LNCAP (cell line): ENCODE measurements around the gene KRTAP5-10.

Experiments used
- TF ChIP-seq, protein P1 (sequence below): fragments of 450-650 bp; IDR thresholded peaks from 2 replicates; pipeline ENCODE4 v1.5.1; 2017; ENCODE audit warnings: mild to moderate bottlenecking

The KRTAP5-10 gene

DNA sequence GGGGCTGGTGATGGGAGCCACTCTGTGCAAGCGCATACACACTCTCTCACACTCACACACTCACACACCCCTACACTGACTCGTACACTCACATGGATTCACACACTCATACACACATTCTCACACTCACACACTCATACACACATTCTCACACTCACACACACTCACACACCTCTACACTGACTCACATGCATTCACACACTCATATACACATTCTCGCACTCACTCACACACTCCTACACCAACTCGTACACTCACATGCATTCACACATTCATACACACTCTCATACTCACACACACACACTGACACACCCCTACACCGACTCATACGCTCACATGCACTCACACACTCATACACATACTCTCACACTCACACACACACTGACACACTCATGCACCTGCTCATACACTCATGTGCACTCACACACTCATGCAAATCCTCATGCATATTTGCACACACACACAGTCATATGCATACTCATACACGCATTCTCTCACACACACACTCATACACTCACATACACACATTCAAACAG is 12.2 kb downstream of the KRTAP5-10 start:
- TF ChIP-seq, protein P1, sequence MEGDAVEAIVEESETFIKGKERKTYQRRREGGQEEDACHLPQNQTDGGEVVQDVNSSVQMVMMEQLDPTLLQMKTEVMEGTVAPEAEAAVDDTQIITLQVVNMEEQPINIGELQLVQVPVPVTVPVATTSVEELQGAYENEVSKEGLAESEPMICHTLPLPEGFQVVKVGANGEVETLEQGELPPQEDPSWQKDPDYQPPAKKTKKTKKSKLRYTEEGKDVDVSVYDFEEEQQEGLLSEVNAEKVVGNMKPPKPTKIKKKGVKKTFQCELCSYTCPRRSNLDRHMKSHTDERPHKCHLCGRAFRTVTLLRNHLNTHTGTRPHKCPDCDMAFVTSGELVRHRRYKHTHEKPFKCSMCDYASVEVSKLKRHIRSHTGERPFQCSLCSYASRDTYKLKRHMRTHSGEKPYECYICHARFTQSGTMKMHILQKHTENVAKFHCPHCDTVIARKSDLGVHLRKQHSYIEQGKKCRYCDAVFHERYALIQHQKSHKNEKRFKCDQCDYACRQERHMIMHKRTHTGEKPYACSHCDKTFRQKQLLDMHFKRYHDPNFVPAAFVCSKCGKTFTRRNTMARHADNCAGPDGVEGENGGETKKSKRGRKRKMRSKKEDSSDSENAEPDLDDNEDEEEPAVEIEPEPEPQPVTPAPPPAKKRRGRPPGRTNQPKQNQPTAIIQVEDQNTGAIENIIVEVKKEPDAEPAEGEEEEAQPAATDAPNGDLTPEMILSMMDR = no peak

- TF ChIP-seq, protein P1 = peak; percentile 84
Measured at GRCh38 chr11:71580057-71581003, 15.0 kb downstream of the KRTAP5-10 start.

- TF ChIP-seq, protein P1 = no peak
Measured at GRCh38 chr11:71581826-71582225, 16.5 kb downstream of the KRTAP5-10 start.

DNA sequence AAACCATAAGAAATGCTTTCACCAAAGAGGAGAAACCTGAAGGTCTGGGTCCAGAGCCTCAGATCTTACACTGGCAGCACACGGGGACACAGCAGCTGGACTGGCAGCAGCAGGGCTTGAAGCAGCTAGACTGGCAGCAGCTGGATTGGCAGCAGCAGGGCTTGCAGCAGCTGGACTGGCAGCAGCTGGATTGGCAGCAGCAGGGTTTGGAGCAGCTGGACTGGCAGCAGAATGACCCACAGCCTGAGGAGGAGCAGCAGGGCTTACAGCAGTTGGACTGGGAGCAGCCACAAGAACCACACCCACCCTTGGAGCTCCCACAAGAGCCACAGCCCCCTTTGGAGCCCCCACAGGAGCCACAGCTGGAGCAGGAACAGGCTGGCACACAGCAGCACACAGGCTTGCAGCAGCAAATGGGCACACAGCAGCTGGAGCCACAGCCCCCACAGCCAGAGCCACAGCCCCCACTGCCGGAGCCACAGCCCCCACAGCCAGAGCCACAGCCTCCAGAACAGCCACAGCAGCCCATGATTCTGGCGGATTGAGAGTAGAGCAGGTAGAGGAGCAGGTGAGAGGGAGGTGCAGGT is 17.0 kb downstream of the KRTAP5-10 start, which contains the start of gene KRTAP5-11:
Gene KRTAP5-11 (minus strand): TSS at position 567 of the 587 bp plus-strand sequence. CDS start 38 bp downstream, at position 529.
- TF ChIP-seq, protein P1 = no peak

- TF ChIP-seq, protein P1 = 0 out of 2 replicates have a peak, but pooled peaks have one; percentile 14
Measured at GRCh38 chr11:71588822-71589545, 23.6 kb downstream of the KRTAP5-10 start.

- TF ChIP-seq, protein P1 = peak; percentile 42
Measured at GRCh38 chr11:71604798-71605488, 39.6 kb downstream of the KRTAP5-10 start.
